H1 (cell line): ENCODE data around the gene SYT6.

ENCODE experiments used
- POLR2AphosphoS5 ChIP-seq: IDR thresholded peaks from 2 replicates; pipeline ENCODE4 v1.6.1; 2011; ENCODE audit warnings: low read depth, low read length
- RAD21 ChIP-seq, 2 experiments: IDR thresholded peaks in 1 of 2; conservative IDR thresholded peaks in 1 of 2; 2 replicates each; pipeline ENCODE4 v1.6.1; 2011; ENCODE audit warnings: low read depth in 2 of 2, low read length in 2 of 2, improper control_type of control experiment in 1 of 2, inconsistent platforms in 1 of 2, mild to moderate bottlenecking in 1 of 2, moderate library complexity in 1 of 2
- TAF1 ChIP-seq: IDR thresholded peaks from 2 replicates; pipeline ENCODE4 v1.6.1; 2011; ENCODE audit warnings: mild to moderate bottlenecking, low read depth, low read length

DNA sequence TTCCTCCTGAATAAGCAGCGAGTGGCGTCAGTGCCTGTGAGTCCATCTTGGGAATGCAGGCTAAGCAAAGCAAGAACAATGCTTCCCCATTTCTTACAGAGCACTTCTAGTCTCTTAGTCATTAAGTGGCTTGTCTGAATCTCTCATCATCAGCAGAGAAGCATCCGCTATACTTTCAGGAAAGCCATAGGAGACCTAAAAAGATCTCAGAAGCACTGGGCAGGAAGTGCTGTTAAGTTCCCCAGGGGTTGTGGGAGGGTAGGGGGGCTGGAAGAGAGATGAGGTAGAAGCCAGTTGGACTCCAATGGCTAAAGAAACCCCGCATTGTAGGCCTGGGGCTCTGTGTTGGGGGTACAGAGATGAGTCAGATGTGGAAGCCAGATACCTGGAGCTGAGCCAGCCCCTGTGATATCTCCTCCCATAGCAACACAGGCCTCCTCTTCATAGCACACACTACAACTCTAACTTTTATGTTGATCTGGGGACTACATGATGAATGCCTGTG lies 44.9 kb downstream of the SYT6 start:
- no peak for TF ChIP-seq POLR2AphosphoS5
- no peak for TF ChIP-seq RAD21 (IDR thresholded peaks at IDR 0.05 in 1 of 2, conservative IDR thresholded peaks at IDR 0.05 in 1 of 2; ENCODE audit: low read depth in 2 of 2, low read length in 2 of 2)
- no peak for TF ChIP-seq TAF1
